H1 (cell line): ENCODE data around the gene ABCF3.

Source experiments
- POLR2AphosphoS5 ChIP-seq: IDR thresholded peaks from 2 replicates; pipeline ENCODE4 v1.6.1; 2011; ENCODE audit warnings: low read depth, low read length
- SP4 ChIP-seq: IDR thresholded peaks from 2 replicates; pipeline ENCODE4 v1.6.1; 2012; ENCODE audit warnings: low read length, inconsistent platforms
- TBP ChIP-seq: IDR thresholded peaks from 2 replicates; pipeline ENCODE4 v1.6.1; 2011; ENCODE audit warnings: low read depth, low read length, improper control_type of control experiment
- YY1 ChIP-seq: IDR thresholded peaks from 2 replicates; pipeline ENCODE4 v1.6.1; 2011; ENCODE audit warnings: low read depth, mild to moderate bottlenecking, low read length
- TF ChIP-seq, protein P1 (sequence below), 3 experiments: IDR thresholded peaks; 1 replicate in 2 of 3; 2 replicates in 1 of 3; pipeline versions ENCODE4 v1.5.1 to v1.6.1; 2011; ENCODE audit warnings: low read length in 3 of 3, mild to moderate bottlenecking in 3 of 3, inconsistent platforms in 2 of 3, low read depth in 1 of 3, moderate library complexity in 1 of 3; ENCODE audit not compliant: insufficient read depth in 1 of 3; ENCODE audit errors: control extremely low read depth in 1 of 3

DNA sequence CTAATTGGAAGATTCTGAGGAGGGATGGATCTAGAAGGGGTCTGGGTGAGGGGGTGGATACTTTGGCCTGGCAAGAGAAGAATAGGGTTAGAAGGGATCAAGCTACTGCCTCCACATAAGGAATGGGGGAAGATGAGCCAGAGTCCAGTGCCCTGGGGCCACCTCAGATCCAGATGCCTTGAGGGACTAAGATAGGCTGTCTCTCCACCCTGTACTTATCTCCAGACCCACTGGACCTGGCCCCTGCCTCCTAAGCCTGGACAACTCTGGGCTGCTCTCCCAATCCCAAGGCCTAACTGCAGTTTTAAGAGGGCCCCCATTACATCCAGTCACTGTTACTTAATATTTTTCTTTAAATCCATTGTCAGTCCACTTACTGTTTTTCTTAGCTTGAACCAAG lies 28.8 kb upstream of the ABCF3 start:
- TF ChIP-seq, protein P1, sequence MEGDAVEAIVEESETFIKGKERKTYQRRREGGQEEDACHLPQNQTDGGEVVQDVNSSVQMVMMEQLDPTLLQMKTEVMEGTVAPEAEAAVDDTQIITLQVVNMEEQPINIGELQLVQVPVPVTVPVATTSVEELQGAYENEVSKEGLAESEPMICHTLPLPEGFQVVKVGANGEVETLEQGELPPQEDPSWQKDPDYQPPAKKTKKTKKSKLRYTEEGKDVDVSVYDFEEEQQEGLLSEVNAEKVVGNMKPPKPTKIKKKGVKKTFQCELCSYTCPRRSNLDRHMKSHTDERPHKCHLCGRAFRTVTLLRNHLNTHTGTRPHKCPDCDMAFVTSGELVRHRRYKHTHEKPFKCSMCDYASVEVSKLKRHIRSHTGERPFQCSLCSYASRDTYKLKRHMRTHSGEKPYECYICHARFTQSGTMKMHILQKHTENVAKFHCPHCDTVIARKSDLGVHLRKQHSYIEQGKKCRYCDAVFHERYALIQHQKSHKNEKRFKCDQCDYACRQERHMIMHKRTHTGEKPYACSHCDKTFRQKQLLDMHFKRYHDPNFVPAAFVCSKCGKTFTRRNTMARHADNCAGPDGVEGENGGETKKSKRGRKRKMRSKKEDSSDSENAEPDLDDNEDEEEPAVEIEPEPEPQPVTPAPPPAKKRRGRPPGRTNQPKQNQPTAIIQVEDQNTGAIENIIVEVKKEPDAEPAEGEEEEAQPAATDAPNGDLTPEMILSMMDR (IDR thresholded peaks at IDR 0.05; ENCODE audit: control extremely low read depth in 1 of 3, insufficient read depth in 1 of 3, low read depth in 1 of 3, low read length in 3 of 3): no peak
- TF ChIP-seq YY1: no peak
- TF ChIP-seq TBP: no peak
- no peak for TF ChIP-seq SP4
- no peak for TF ChIP-seq POLR2AphosphoS5
